ENCODE measurements around the gene PCBP1.

DNA sequence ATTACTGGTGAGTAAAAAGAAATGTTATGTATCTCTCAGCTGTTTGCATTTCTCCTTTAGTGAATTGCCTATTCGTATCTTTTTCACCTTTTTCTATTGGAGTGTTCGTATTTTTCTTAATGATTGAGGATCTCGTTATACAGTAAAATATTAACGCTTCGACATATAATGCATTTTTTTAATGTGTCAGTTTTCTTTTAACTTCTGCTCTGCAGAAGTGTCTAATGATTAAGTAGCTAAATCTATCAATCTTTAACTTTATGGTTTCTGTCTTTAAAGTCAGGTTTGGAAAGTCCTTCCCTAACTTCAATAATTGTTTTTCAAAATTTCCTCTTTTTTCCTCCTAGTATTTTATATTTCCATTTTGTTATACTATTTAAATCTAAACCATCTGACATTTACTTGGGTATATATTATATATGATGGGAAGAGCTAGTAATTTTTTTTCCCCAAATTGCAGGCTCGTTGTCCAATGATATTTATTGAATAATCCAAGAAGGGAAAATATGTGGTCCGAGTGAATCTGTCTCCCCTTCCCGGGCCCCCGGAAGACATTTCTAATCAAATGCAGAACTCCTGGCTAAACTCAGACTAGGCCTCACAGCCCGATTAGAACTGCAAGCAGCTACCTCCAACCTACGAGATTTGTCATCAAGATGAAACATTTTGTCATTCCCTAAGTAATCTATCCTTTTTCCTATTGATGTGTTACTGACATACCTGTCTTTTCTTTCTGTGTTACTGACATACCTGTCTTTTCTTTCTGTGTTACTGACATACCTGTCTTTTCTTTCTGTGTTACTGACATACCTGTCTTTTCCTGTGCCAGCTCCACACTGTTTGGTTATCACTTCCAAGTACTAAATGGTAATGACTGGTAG, 17.2 kb downstream of the PCBP1 start:
- TF ChIP-seq, protein P1, sequence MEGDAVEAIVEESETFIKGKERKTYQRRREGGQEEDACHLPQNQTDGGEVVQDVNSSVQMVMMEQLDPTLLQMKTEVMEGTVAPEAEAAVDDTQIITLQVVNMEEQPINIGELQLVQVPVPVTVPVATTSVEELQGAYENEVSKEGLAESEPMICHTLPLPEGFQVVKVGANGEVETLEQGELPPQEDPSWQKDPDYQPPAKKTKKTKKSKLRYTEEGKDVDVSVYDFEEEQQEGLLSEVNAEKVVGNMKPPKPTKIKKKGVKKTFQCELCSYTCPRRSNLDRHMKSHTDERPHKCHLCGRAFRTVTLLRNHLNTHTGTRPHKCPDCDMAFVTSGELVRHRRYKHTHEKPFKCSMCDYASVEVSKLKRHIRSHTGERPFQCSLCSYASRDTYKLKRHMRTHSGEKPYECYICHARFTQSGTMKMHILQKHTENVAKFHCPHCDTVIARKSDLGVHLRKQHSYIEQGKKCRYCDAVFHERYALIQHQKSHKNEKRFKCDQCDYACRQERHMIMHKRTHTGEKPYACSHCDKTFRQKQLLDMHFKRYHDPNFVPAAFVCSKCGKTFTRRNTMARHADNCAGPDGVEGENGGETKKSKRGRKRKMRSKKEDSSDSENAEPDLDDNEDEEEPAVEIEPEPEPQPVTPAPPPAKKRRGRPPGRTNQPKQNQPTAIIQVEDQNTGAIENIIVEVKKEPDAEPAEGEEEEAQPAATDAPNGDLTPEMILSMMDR (IDR thresholded peaks at IDR 0.05 in 8 of 11, conservative IDR thresholded peaks at IDR 0.05 in 3 of 11): no peak
- no peak for TF ChIP-seq POLR2AphosphoS5 (IDR thresholded peaks at IDR 0.05)
- TF ChIP-seq POLR2A (IDR thresholded peaks at IDR 0.05): no peak
